ENCODE results near the gene LZTS2.

Gene LZTS2

GRCh38 chr10:101014966-101015581, 15.5 kb downstream of the LZTS2 start:
- peak; percentile 83 for DNase-seq (ENCODE audit: low read depth)

- no peak for DNase-seq (ENCODE audit: low read depth)
These were observed 16.0 kb downstream of the LZTS2 start for GRCh38 chr10:101015582-101015973.

- no peak for DNase-seq (ENCODE audit: low read depth)
These were observed 17.2 kb downstream of the LZTS2 start for GRCh38 chr10:101016814-101017213.

- no peak for DNase-seq (ENCODE audit: low read depth)
These were observed 18.6 kb downstream of the LZTS2 start for GRCh38 chr10:101018118-101018599.

- no peak for DNase-seq (ENCODE audit: low read depth)
These were observed 19.2 kb downstream of the LZTS2 start for GRCh38 chr10:101018600-101019439.

GRCh38 chr10:101019440-101019703, 19.8 kb downstream of the LZTS2 start:
- DNase-seq (ENCODE audit: low read depth) = no peak

- no peak for DNase-seq (ENCODE audit: low read depth)
These were observed 20.9 kb downstream of the LZTS2 start for GRCh38 chr10:101020427-101021075.

- DNase-seq (ENCODE audit: low read depth) = no peak
These were observed 21.6 kb downstream of the LZTS2 start for GRCh38 chr10:101021239-101021638.

- no peak for DNase-seq (ENCODE audit: low read depth)
These were observed 22.2 kb downstream of the LZTS2 start for GRCh38 chr10:101021692-101022251.

- no peak for DNase-seq (ENCODE audit: low read depth)
These were observed 23.5 kb downstream of the LZTS2 start for GRCh38 chr10:101022967-101023705.

- DNase-seq (ENCODE audit: low read depth) = no peak
These were observed 27.6 kb downstream of the LZTS2 start for GRCh38 chr10:101027106-101027720.

GRCh38 chr10:101028446-101029337, 29.1 kb downstream of the LZTS2 start:
- DNase-seq (ENCODE audit: low read depth) = no peak

GRCh38 chr10:101029520-101030295, 30.1 kb downstream of the LZTS2 start:
- DNase-seq (ENCODE audit: low read depth) = no peak

GRCh38 chr10:101030496-101031127, 31.0 kb downstream of the LZTS2 start:
- DNase-seq (ENCODE audit: low read depth) = no peak

GRCh38 chr10:101031128-101031795, 31.7 kb downstream of the LZTS2 start, which contains the start of the genes PDZD7 and SFXN3:
PDZD7 (minus strand) TSS chr10:101031129; CDS start chr10:101030219, 910 bp downstream.
SFXN3 (plus strand) TSS chr10:101031234; CDS start chr10:101034695, 3,461 bp downstream.
- peak; percentile 77 for DNase-seq (ENCODE audit: low read depth)

- no peak for DNase-seq (ENCODE audit: low read depth)
These were observed 32.4 kb downstream of the LZTS2 start for GRCh38 chr10:101031796-101032636.

- peak; percentile 83 for DNase-seq (ENCODE audit: low read depth)
These were observed 33.1 kb downstream of the LZTS2 start for GRCh38 chr10:101032637-101033224.

Data from GM04504 (cell line).